Colon (tissue), 2 donors: ENCODE measurements around the gene CDKN2B.

Experiments
- FAIRE-seq: peaks from 2 replicates; lab custom pipeline; 2012; peaks lifted over from hg19 to GRCh38; lab: Jason Lieb, UNC
- donor health status: control.
- donor health status: control.

The CDKN2B gene

GRCh38 chr9:21993893-21994555 is 15.1 kb downstream of the CDKN2B start, which contains the start of gene CDKN2A:
CDKN2A (minus strand) TSS chr9:21994392.
- no peak for FAIRE-seq

GRCh38 chr9:21993007-21993406 is 16.1 kb downstream of the CDKN2B start:
- no peak for FAIRE-seq

DNA sequence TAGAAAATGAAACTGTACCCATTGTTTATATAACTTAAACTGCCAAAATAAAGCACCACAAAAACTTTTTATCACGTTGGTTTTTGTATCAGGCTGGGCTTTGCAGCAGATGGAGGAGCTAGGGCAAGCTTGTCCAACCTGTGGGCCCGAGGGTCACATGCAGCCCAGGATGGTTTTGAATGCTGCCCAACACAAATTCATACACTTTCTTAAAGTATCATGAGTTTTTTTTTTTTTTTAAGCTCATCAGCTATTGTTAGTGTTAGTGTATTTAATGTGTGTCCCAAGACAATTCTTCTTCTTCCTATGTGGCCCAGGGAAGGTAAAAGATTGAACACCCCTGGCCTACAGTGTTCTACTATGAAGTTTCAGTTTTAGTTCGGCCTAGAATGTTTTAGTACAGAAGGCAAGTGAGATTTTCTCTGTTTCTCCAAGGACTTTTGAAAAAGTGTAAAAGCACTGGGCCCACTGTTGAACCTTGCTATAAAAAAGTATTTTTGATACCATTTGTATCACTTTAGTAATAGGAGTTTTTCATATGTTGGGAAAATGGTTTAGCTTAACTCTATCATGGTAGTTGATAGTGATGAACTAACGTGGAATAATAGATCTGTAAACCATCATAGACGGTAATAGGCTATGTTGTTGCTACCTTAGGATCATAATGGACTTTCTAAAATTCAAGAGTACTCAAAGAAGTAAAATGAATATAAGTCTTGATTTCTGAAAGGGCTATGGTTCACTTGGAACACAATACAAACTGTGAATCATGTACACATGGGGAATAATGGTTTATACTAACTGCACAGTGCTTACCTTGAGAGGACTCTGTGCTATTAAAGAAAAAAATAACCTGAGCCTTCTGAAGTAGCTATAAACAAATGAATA is 17.8 kb downstream of the CDKN2B start:
- no peak for FAIRE-seq

DNA sequence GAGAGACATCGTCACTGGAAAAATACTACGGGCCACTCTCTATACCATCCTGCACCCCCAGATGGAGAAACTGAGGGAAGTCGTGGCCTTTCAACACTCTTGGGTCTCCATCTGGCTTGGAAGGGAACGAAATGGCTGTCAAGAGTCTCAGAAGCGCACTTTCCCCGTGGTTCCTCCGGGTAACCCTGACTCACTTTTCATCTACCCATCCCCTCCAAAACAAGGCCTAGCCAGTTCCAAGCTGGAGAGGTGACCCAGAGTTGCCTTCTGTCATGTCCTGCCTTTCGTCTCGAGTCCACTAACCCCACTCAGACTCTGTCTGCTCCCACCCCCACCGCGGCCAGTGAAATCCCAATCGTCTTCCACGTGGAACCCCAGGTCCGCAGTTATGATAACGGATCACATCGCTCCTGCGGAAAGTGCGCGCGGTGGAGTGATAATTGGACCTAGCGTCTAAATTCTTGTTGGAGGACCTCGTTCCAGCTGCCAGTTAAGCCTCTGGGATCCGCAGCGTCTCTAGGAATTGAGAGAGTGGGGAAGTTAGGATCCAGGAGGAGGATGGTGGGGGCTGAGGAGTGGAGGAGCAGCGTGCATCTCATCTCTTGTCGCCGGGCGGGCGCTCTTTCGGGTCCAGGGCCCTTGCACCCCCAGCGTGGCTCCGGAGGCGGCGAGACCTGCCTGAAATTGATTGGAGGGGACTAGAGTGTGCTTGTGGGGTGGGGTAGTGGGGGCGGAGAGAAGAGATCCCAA is 19.5 kb downstream of the CDKN2B start:
- no peak for FAIRE-seq

DNA sequence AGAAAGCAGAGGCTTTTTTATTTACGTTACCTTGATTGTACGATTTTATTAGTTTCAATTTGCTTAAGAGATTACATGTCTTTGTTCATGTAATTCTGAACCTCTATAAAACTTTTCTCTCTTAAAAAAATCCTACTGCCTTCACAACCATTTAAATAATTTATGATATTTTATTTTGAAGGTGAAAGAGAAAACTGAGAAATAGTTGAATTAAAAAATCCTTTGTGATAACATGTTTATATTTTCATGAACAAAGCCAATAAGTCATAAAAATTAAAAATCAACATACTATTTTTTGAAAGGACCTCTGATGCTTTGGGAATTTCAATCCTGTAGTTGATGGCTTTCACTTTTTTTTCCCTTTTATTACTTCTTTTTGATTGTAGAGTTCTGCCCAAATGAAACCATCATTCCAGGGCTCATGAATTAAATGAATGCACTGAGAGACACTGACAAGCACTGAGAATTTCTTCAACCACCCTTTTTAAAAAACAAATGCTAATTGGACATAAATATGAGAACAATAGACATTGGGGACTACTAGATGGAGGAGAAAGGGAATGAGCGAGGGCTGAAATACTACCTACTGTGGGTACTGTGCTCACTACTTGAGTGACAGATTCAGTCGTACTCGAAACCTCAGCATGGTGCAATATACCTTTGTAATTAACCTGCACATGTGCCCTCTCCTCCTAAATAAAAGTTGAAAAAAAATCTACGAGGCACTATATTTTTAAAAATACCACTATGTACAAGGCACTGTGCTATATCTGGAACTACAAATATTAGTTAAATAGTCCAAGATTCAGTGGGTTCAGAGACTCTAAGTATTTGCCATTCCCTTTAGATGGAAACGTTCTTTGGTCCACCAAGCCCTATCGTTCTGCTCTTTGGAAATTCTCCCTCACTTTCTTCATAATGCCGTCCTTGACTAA is 20.8 kb downstream of the CDKN2B start:
- FAIRE-seq, result peak; percentile 28

DNA sequence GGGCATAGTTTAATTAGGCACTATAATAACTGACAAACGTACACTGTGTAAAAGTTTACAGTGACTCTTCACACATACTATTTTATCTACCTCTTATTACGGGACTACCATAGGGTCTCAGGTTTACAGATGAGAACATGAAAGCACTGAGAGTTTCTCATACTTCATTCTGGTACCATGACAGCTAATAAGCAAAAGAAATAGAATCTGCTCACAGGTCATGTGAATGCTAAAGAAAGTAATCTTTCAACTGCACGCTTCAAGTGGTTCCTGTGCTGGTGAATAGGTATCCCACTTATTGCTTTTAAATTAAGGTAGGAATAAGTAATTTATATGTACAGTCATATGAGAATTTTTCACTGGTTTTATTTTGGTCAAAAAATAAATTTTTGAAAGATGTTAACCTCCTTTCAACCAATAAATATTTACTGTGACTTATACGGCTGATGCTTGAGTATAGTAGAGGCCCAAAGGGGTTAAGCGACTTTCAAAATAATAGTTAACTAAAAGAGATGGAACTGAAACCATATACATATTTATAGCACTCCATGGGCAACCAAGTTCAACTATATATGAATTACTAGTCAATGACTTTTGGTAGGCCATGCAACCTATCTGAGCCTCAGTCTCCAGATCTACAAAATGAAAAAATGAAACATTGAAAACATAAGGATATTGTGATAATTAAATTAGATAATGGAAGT is 23.0 kb downstream of the CDKN2B start:
- no peak for FAIRE-seq

DNA sequence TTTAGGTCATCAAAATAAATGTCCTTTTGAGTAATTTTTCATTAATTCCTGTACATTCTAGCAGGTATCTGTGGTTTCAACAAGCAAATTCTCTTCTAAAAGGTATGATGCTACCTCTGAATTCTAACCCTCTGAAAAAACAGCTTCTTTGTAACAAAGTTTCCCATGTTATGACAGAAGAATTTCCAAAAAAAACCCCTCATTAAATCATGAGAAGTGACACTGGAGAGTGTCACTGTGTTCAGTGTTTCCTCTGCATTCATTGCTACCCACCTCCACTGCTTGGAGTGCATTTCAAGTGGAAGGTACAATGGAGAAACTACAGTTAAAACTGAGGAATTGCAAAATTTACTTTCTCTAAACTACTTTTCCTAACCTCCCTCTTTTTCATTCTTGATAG is 25.0 kb downstream of the CDKN2B start:
- FAIRE-seq, result no peak

DNA sequence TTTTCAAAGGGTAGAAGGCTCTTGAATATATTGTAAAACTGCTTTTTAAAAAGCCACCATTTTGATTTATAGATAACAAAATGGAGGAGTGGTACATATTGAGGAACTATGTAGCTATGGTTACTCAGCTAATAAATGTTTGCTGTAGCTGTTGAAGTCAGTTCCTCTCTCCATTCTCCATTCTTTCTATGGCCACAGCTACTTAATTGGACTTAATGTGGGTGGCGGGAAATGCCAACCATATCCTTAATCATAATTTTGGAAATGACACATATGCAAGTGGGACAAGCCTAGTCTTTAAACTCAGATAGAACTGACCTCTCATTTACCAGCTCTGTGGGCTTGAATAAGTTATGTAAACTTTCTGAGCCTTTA is 25.6 kb downstream of the CDKN2B start:
- FAIRE-seq, result no peak

GRCh38 chr9:21982861-21983560 is 26.1 kb downstream of the CDKN2B start:
- no peak for FAIRE-seq

DNA sequence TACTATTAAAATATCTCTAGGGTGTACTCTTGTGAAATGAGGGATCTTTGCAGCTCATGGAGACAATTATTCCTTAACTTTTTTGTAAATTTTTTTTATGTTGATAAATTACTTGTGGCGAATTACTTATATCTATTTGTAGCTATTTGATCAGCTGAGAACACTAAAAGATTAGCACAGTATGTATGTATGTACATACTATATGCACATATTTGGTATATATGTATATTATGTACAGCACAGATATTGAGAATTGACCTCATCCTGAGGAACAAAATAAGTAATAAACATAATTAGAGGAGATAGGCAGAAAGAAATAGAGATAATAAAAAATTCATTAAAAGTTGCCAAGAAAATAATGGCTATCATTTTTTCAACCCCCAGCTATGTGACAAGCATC is 26.7 kb downstream of the CDKN2B start:
- no peak for FAIRE-seq

DNA sequence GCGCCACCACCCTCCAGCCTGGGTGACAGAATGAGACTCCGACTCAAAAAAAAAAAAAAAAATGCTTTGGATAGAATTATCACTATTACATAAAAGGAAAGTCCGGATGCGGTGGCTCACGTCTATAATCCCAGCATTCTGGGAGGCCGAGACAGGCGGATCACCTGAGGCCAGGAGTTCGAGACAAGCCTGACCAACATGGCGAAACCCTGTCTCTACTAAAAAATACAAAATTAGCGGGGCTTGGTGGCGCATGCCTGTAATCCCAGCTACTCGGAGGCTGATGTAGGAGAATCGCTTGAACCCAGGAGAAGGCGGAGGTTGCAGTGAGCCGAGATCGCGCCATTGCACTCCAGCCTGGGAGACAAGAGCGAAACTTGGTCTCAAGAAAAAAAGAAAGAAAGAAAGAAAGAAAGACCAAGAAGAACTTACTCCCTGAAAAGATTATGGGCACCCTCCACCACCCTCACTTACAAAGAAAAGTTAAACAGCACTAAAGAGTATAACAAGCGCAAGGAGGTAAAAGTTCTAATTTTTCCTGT is 32.7 kb downstream of the CDKN2B start:
- FAIRE-seq, result no peak

GRCh38 chr9:21974722-21975409 is 34.2 kb downstream of the CDKN2B start:
- FAIRE-seq, result no peak

DNA sequence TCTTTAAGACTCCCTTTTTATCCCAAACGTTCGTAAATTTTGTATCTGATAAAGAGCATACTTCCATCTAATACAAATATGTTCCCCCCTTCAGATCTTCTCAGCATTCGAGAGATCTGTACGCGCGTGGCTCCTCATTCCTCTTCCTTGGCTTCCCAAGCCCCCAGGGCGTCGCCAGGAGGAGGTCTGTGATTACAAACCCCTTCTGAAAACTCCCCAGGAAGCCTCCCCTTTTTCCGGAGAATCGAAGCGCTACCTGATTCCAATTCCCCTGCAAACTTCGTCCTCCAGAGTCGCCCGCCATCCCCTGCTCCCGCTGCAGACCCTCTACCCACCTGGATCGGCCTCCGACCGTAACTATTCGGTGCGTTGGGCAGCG is 34.8 kb downstream of the CDKN2B start:
- no peak for FAIRE-seq

DNA sequence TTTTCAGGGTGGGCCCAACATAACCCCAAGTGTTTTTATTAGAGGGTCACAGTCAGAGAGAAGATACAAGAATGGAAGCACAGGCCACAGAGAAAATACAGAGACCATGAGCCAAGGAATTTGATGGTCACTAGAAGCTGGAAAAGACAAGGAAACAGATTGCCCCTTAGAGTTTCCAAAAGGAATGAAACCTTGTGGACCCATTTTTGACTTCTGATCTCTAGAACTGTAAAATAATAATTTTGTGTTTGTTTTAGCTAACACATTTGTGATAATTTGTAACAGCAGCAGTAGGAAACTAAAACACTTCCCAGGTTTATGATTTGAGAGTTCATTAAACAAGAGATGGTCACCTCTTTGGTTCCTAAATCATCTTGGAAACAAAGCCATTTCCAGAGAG is 36.7 kb downstream of the CDKN2B start:
- FAIRE-seq, result no peak

DNA sequence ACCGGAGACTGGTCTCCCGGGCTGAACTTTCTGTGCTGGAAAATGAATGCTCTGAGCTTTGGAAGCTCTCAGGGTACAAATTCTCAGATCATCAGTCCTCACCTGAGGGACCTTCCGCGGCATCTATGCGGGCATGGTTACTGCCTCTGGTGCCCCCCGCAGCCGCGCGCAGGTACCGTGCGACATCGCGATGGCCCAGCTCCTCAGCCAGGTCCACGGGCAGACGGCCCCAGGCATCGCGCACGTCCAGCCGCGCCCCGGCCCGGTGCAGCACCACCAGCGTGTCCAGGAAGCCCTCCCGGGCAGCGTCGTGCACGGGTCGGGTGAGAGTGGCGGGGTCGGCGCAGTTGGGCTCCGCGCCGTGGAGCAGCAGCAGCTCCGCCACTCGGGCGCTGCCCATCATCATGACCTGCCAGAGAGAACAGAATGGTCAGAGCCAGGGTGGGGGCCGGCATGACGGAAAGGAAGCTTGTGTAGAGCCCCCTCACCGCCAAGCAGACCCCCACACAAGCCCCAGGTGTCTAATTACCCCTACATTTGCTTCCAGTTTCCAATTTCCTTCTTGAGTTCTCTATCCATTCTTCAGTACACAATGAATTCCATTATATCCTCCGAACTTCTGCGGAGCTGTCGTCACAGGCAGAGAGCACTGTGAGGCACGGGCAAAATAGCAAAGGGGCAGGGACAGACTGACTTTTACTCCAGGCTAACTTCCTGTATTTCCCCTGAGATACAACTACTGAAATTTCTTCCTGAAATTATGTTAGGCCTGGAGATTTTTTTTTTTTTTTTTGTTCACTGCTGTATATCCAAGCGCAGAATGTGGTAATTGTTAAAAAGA is 38.1 kb downstream of the CDKN2B start:
- FAIRE-seq, result no peak

DNA sequence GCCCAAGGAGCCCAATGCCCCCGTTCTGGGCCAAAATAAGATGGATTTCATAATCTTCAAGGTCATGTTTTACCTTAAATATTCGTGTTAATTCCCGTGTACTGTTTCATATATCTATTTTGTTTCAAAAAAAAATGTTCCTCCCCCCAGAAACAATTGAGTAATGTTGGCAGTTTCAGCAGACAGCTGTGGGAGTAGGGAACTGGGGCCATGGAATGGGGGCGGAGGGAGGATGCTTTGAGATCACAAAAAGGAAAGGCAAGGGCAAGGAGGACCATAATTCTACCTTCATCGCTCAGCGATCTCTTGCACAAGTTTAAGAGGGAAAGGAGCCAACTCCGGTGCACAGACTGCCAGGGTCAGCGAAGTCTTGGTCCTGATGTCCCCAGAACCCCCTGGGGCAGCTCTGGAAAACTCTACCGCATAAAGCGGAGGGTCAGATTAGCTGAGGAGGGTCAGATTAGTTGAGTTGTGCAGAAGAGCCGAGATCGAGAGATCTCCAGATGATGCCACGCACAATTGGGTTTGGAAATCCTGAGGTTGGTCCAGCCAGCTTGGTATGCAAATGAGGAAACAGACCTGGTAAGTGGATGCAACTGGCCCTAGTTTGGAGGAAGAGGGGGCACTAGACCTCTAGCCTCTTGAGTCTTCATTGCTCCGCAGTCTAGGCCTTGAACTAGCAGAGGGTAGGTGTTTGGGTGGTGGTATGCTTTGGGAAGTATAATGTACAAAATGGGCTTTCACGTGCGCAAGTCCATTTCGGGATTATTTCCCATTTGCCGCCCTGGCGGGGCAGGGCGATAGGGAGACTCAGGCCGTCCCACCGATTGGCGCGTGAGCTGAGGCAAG is 38.9 kb downstream of the CDKN2B start:
- FAIRE-seq, result no peak

DNA sequence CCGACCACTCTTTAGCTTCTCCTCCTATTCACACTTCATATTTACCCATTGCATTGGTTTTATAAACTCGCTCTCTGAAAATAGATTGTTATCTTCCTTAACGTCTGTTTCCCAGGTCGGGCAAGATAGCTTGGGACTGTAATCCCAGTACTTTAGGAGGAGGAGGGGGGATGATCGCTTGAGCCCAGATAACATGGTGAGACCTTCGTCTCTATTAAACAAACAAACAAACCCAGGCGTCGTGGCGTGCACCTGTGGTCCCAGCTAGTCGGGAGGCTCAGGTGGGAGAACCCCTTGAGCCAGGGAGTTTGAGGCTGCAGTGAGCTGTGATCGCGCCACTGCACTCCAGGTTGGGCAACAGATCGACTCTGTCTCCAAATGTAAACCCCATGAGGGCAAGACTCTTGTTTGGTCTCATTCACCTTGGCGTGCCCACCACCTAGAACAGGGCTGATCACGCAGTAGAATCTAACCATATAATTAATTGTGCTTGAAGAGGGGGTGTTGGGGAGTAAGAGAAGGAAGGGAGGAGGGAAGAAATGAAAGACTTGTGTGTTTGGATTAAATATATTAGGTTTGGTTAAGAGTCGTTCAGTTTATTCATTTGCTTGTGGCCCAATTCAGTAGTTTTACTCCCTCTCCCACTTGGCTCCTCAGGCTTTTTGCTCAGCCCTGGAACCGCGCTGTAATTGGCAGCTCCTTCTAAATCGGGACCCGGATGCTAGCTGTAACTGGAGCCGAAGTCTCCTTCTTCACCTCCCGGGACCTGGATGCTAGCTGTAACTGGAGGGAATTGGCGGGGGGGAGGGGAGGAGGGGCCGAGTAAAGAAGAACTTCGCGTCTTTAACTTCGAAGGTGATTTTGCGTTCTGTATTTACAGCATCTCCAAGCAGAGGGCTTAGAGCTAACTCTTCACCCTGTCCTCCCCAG is 39.8 kb downstream of the CDKN2B start:
- no peak for FAIRE-seq
